GM03348 (cell line): ENCODE measurements around the gene DUS1L.

ENCODE experiments used
- DNase-seq: peaks from one replicate; pipeline ENCODE4 v3.0.0; 2012; ENCODE audit warnings: low spot score

The DUS1L gene

DNA sequence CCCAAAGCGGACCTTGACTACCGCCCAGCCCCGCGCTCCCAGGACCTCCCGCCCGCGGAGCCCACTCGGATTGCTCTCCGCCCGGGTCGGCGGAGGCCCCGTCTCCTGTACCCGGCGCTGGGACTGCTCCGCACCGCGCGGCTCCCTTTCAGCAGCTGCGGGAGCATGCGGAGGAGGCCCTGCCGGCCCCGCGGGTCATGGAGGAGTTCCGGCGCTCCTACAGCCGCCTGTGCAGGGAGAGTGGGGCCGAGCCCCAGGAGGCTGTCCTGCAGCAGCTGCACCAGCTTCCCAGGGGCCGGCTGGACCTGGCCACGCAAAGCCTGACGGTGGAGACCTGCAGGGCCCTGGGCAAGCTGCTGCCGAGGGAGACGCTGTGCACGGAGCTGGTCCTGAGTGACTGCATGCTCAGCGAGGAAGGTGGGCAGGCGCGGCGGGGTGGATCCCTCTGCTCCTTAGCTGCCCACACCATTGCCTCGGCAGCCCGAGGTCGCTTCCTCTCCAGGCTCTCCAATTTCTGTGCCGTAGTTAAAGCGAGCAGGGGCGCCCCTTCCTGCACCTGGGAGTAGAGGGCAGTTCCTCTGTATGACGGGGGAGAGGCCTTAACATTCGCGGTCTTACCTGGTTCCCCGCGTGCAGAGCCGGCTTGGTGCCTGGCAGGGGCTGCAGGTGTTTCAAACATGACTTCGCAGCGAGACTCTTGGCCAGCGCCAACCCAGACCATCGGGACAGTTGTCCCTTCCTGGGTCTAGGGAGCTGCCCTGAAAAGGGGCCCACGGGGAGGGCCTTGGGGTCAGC lies 42.0 kb downstream of the DUS1L start:
- peak; percentile 43 for DNase-seq

GRCh38 chr17:82022981-82023446 lies 42.6 kb downstream of the DUS1L start, which contains the start of gene LRRC45:
LRRC45 (plus strand) TSS chr17:82023305; CDS start chr17:82023644, 339 bp downstream.
- DNase-seq: peak; percentile 100

DNA sequence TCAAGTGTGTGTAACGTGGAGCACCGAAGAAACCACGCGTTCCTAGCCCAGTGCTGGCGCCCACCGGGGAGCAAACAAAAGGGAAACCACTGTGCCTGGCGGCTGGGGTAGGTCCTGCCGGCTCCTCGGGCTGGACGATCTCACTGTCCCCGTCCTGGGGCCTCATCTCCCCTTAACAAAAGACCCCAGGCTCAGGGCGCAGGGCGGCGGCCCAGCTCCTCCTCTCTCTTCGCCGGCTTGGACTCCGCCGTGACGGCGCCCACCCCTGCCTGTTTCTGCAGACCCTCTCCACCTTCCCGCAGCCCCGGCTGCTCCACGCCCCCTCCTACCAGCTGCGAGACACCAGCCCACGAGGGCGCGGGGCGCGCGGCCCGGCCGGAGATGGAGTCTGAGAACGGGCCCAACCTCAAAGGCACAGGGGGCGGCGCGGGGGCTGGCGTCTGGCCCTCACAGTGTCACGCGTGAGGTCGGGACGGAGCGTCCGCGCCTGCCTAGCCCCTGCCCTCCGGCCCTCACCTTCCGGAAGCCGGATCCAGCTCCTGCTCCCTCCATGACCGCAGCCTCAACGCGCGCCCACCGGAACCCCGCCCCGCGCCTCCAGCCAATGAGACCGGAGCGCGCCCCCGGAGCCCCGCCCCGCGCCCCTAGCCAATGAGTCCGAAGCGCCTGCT lies 43.2 kb downstream of the DUS1L start, which contains the start of gene CENPX:
CENPX (minus strand) TSS at position 569 of the 671 bp plus-strand sequence; CDS start at position 552, 17 bp downstream.
- no peak for DNase-seq

GRCh38 chr17:82021900-82022309 lies 43.7 kb downstream of the DUS1L start:
- DNase-seq: no peak

GRCh38 chr17:82021107-82021899 lies 44.3 kb downstream of the DUS1L start:
- DNase-seq: peak; percentile 82

- no peak for DNase-seq
These were observed 45.0 kb downstream of the DUS1L start for GRCh38 chr17:82020572-82021106.

DNA sequence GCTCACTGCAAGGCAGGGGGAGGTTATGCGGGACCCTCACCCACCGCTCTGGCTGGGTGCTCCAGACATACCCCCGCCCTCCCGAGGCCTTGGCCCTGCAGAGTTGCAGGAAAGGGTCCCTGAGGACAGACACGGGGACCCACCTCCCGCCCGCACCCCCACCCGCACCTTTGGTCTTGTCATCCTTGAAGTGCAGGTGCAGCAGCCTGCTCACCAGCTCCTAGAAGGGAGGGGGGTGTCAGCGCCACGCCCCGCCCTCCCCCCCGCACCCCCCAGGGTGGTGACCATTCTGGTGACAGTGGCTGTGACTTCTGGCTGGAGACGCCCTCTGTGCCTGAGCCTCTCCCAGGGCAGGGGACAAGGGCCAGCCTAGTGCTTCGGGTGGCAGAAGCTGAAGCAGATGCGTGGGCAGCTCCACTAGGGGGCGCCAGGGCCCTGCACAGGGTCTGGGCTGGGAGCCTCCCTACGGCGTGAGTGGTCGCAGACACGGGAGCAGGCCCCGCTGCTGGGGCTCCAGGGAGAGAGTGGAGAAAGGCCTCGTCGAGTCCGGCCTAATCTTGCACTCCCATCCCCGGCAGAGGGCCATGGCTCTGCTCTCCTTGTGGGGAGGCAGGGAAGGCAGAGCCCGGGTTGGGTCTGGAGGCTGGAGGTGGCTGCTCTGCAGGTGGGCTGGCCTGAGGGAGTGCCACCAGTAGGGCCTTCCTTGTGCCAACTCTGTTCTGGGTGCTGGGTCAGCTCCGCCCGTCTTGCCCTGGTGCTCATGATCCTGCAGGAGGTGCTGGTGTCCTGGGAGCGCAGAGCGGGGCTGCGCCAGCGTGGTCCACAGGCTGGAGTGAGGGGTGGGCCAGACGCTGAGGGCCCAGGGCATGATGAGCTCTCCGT lies 45.7 kb downstream of the DUS1L start:
- peak; percentile 74 for DNase-seq

GRCh38 chr17:82018989-82019689 lies 46.5 kb downstream of the DUS1L start:
- DNase-seq: no peak

DNA sequence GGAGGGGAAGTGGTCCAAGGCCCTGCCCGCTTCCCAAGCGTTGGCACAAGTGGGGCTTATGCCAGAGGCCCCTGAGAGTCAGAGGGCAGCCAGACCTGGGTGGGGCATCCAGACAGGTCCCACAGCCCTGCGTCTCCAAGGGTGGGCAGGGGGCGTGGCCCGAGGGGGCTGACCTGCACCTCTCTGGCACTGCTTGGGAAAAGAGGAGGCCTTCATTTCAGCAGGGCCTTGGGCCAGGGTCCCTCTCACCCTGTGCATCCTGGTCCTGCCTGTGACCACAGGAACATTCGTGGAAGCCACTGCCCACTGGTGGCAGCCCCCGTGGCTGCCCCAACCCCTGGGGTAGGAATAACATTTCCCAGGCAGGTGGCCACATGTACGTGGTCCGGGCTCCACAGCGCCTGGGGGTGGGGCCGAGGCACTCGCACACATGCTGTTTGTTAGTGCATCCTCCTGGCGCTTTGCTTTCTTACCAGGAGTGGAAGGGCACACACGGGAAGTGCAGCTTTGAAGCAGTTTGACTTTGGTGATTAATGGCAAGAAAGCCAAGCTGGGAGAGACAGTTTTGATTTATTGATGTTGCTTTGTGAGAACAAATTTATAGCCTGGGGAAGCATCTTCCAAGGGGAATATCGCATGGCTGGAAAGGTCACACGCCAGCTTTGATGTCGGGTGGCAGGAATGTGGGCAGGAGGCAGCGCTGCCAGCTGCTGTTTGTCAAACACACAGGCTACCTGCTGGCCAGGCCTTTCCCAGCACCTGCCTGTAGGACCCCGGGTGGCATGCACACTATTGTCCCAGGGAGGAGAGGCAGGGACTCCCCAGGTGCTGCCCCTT lies 47.2 kb downstream of the DUS1L start:
- no peak for DNase-seq

- DNase-seq: no peak
These were observed 47.9 kb downstream of the DUS1L start for GRCh38 chr17:82017612-82018151.

GRCh38 chr17:82016875-82017459 lies 48.6 kb downstream of the DUS1L start:
- DNase-seq: no peak

GRCh38 chr17:82016061-82016874 lies 49.3 kb downstream of the DUS1L start:
- DNase-seq: no peak

DNA sequence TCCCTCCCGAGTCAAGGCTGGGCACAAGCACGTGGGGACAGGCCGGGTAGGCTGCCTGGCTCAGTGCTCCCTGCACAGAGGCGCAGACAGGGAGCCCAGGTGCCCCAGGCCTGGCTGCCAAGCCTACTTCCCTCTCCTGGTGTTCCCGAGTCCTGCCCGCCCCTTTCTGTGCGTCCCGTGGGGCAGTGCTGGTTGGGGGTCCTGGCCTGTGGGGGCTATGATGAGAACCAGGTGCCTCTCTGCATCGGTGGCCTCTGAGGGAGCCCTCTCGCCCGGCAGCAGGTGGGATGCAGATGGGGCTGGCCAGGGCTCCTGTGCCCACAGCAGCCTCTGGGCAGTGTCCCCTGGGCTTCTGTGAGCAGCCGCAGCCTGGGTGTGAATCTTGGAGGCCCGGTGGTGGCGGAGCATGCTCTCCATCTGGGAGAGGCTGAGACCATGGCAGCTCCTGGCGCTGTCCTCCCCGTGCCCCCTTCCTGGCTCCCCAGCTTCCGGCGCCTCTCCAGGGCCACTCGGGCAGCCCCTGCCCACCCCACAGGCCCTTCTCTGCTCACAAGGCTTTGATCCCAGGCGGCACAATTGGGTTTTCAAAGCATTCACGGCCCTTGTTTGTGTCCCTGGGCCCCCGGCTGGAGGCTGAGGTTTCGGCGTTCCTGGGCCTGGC lies 50.2 kb downstream of the DUS1L start:
- DNase-seq: no peak

DNA sequence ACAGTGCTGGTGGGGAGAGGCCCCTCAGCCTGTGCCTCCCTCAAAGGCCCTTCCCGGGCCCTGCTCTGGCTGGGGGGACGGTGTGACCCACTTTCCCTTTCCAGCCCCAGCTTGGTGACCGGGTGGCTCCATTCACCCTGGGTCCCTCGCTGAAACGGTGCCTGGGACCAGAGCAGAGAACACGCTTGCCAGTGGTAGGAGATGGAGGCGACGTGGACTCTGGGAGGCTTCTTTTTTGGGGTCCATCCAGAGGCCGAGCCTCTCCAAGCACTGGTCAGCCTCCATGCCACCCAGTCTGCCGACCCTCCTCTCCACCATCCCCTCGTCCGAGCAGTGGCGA lies 50.7 kb downstream of the DUS1L start:
- no peak for DNase-seq

GRCh38 chr17:82014432-82014831 lies 51.2 kb downstream of the DUS1L start:
- no peak for DNase-seq

- DNase-seq: no peak
These were observed 51.8 kb downstream of the DUS1L start for GRCh38 chr17:82013772-82014321.

DNA sequence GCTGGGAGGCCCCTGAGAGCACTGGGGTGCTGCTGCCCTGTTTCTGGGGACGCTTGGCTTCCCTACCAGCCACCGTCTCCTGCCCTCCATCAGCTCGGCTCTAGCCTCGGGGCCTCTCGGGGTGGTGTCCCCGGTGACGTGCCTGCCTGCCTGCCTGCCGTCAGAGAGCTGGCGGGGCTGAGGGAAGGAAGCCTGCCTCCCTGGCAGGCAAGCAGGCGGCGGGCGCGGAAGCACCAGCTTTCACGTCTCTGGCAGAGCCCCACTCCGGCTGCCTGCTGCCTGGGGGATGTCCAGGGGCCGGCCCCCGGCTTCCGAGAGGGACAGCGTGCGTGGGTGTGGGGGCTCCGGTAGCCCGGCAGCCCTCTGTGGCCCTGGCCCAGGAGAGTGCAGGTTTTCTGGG lies 52.3 kb downstream of the DUS1L start:
- no peak for DNase-seq
